ENCODE measurements around the gene ACSM2A. TPM values are rescaled to one million over a fixed set of nuclear protein-coding genes. Genes with fewer than 3 reads are reported as not detected.
"Not testable (repeated sequence)": the region's sequence is repeated elsewhere in the genome, so short reads cannot be mapped to it uniquely, and the experiment has no call there.

The ACSM2A gene
- total RNA-seq, 2 donors from 2014 or later, result not detected

- H3K27me3 ChIP-seq (ENCODE audit: control insufficient read depth, insufficient read depth, low read length, poor library complexity, severe bottlenecking), result no peaks in the 10 kb centered on the region
- no peaks in the 10 kb centered on the region for H3K9me3 Mint-ChIP-seq
- WGBS, 2 experiments (ENCODE audit: insufficient coverage in 1 of 2, insufficient read length in 1 of 2), result 88 to 92% methylated on average over 5 to 11 of the region's 11 CpGs
- H3K4me1 Mint-ChIP-seq, result no peaks in the 10 kb centered on the region
- H3K27me3 Mint-ChIP-seq (ENCODE audit: insufficient read depth), result no peaks in the 10 kb centered on the region
- H3K4me3 ChIP-seq (ENCODE audit: low read length), result no peak overlapping the region
- no peaks in the 10 kb centered on the region for H3K36me3 Mint-ChIP-seq (ENCODE audit: low read depth)
- no peak for DNase-seq
- no peaks in the 10 kb centered on the region for H3K9me3 ChIP-seq (ENCODE audit: control insufficient read depth, low read length)
- H3K4me1 ChIP-seq (ENCODE audit: control insufficient read depth, insufficient read depth, low read length), result no peaks in the 10 kb centered on the region
- no peaks in the 10 kb centered on the region for H3K36me3 ChIP-seq (ENCODE audit: control insufficient read depth, insufficient read depth, low read length)
- H3K27ac Mint-ChIP-seq, result no peak overlapping the region
- no peak overlapping the region for H3K27ac ChIP-seq (ENCODE audit: low read depth, low read length)
- H3K4me3 Mint-ChIP-seq, result no peak overlapping the region
- no peak for TF ChIP-seq CTCF (conservative IDR thresholded peaks at IDR 0.05)
- H3K9ac ChIP-seq (ENCODE audit: extremely low read depth, low read length, poor library complexity, severe bottlenecking), result no peak overlapping the region
These were observed 20.4 kb upstream of the ACSM2A start for GRCh38 chr16:20430948-20431347.

- H3K4me1 Mint-ChIP-seq; H3K4me3 Mint-ChIP-seq; H3K9ac ChIP-seq (ENCODE audit: extremely low read depth, low read length, poor library complexity, severe bottlenecking); H3K36me3 Mint-ChIP-seq (ENCODE audit: low read depth); H3K4me1 ChIP-seq (ENCODE audit: control insufficient read depth, insufficient read depth, low read length); H3K9me3 Mint-ChIP-seq; H3K27ac Mint-ChIP-seq; H3K9me3 ChIP-seq (ENCODE audit: control insufficient read depth, low read length); DNase-seq; H3K27me3 ChIP-seq (ENCODE audit: control insufficient read depth, insufficient read depth, low read length, poor library complexity, severe bottlenecking); H3K27ac ChIP-seq (ENCODE audit: low read depth, low read length); H3K4me3 ChIP-seq (ENCODE audit: low read length); H3K27me3 Mint-ChIP-seq (ENCODE audit: insufficient read depth); H3K36me3 ChIP-seq (ENCODE audit: control insufficient read depth, insufficient read depth, low read length): not testable (repeated sequence)
- 86% methylated on average over 1 of the region's 2 CpGs; no CpG with 5 or more reads in 1 of the 2 experiments for WGBS, 2 experiments (ENCODE audit: insufficient coverage in 1 of 2, insufficient read length in 1 of 2)
These were observed 12.4 kb upstream of the ACSM2A start for GRCh38 chr16:20438950-20439349.

- not testable (repeated sequence) for H3K4me1 ChIP-seq (ENCODE audit: control insufficient read depth, insufficient read depth, low read length); H3K9me3 Mint-ChIP-seq; H3K27ac Mint-ChIP-seq; H3K9ac ChIP-seq (ENCODE audit: extremely low read depth, low read length, poor library complexity, severe bottlenecking); H3K27me3 ChIP-seq (ENCODE audit: control insufficient read depth, insufficient read depth, low read length, poor library complexity, severe bottlenecking); H3K27me3 Mint-ChIP-seq (ENCODE audit: insufficient read depth); H3K36me3 ChIP-seq (ENCODE audit: control insufficient read depth, insufficient read depth, low read length); H3K4me1 Mint-ChIP-seq; H3K4me3 ChIP-seq (ENCODE audit: low read length); H3K27ac ChIP-seq (ENCODE audit: low read depth, low read length); H3K4me3 Mint-ChIP-seq; H3K9me3 ChIP-seq (ENCODE audit: control insufficient read depth, low read length); DNase-seq; H3K36me3 Mint-ChIP-seq (ENCODE audit: low read depth)
- 79% methylated on average over 3 of the region's 3 CpGs; no CpG with 5 or more reads in 1 of the 2 experiments for WGBS, 2 experiments (ENCODE audit: insufficient coverage in 1 of 2, insufficient read length in 1 of 2)
These were observed 11.5 kb upstream of the ACSM2A start for GRCh38 chr16:20439820-20440231.

- H3K27ac Mint-ChIP-seq; H3K9ac ChIP-seq (ENCODE audit: extremely low read depth, low read length, poor library complexity, severe bottlenecking); H3K9me3 Mint-ChIP-seq; H3K27me3 ChIP-seq (ENCODE audit: control insufficient read depth, insufficient read depth, low read length, poor library complexity, severe bottlenecking); H3K36me3 ChIP-seq (ENCODE audit: control insufficient read depth, insufficient read depth, low read length); H3K4me3 Mint-ChIP-seq; DNase-seq; H3K27me3 Mint-ChIP-seq (ENCODE audit: insufficient read depth); H3K4me1 ChIP-seq (ENCODE audit: control insufficient read depth, insufficient read depth, low read length); H3K36me3 Mint-ChIP-seq (ENCODE audit: low read depth); H3K27ac ChIP-seq (ENCODE audit: low read depth, low read length); H3K4me3 ChIP-seq (ENCODE audit: low read length); H3K4me1 Mint-ChIP-seq; H3K9me3 ChIP-seq (ENCODE audit: control insufficient read depth, low read length): not testable (repeated sequence)
- 86% methylated on average over 1 of the region's 1 CpG; no CpG with 5 or more reads in 1 of the 2 experiments for WGBS, 2 experiments (ENCODE audit: insufficient coverage in 1 of 2, insufficient read length in 1 of 2)
These were observed 10.6 kb upstream of the ACSM2A start for GRCh38 chr16:20440731-20441130.
